ENCODE measurements around the gene SALL4. TPM values are rescaled to one million over a fixed set of nuclear protein-coding genes. Genes with fewer than 3 reads are reported as not detected.

The SALL4 gene
- total RNA-seq, 4 donors from 2014 or later = 0.08 to 0.89 (median 0.59) TPM; not detected in 1

DNA sequence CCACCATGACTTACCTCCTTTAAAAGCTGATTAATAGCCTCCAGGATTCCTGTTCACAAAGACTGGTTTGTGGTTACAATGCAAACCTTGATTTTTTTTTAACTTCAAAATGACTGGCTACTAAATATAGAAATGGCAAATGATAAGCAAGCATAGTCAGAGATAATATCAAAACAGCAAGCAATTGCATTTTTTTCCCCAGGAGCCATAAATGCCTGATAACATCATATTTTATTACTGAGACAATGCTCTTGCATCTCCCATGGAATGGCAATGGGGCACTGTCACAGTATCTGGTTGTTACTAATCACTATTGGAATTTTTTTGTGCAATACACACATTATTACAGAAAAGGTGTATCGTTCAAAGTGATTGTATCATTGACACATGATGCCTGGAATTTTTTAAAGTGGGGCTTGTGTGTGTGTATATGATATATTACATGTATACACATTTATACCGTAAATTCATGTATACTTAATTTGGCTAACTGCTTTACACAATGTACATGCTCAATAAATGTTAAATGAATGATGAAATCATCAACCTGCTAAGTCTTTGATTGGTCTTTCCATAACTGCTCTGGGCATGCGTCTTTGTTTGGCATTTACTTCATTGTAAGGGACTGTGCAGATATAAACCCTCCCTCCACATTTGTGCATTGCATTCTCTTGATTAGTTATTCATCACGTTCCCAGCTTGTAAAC is 980 bp upstream of the SALL4 start:
- H3K9me3 ChIP-seq = no peaks in the 10 kb centered on the region
- peaks cover 42% of the 10 kb centered on the region for H3K27me3 ChIP-seq
- no peaks in the 10 kb centered on the region for H3K36me3 ChIP-seq
- no peak for DNase-seq (ENCODE audit: low spot score in 2 of 2)
- WGBS = 60% methylated on average over 4 of the region's 4 CpGs
- peaks cover 28% of the 10 kb centered on the region for H3K4me1 ChIP-seq
- no peak overlapping the region for H3K27ac ChIP-seq
- TF ChIP-seq POLR2A (IDR thresholded peaks at IDR 0.05) = no peak
- TF ChIP-seq, protein P1, sequence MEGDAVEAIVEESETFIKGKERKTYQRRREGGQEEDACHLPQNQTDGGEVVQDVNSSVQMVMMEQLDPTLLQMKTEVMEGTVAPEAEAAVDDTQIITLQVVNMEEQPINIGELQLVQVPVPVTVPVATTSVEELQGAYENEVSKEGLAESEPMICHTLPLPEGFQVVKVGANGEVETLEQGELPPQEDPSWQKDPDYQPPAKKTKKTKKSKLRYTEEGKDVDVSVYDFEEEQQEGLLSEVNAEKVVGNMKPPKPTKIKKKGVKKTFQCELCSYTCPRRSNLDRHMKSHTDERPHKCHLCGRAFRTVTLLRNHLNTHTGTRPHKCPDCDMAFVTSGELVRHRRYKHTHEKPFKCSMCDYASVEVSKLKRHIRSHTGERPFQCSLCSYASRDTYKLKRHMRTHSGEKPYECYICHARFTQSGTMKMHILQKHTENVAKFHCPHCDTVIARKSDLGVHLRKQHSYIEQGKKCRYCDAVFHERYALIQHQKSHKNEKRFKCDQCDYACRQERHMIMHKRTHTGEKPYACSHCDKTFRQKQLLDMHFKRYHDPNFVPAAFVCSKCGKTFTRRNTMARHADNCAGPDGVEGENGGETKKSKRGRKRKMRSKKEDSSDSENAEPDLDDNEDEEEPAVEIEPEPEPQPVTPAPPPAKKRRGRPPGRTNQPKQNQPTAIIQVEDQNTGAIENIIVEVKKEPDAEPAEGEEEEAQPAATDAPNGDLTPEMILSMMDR (IDR thresholded peaks at IDR 0.05) = no peak
- no peak for TF ChIP-seq EP300 (IDR thresholded peaks at IDR 0.05)
- no peak for TF ChIP-seq POLR2AphosphoS5 (IDR thresholded peaks at IDR 0.05)
- H3K4me3 ChIP-seq = no peak overlapping the region

DNA sequence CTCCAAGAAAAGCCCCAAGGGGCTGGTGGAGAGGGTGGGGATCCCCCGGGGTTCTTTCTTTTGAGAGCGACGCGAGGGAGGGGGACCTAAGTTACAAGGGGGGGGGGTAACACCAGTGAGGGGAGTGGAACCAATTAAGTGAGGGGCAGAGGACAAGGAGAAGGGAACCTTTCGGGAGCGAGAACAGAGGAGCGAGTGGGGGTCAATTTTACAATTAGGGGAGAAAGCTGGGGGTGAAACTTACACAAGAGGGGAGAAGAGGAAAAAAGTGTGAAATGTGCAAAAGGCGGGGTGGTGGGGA is 548 bp downstream of the SALL4 start:
- Histone ChIP-seq H3K4me1 (peaks cover 28% of the 10 kb centered on the region), H3K27ac (no peak overlapping the region), H3K27me3 (peaks cover 42% of the 10 kb centered on the region), H3K36me3 (no peaks in the 10 kb centered on the region), H3K9me3 (no peaks in the 10 kb centered on the region), H3K4me3 (peak overlapping the region; percentile 45)
- TF ChIP-seq POLR2AphosphoS5 (IDR thresholded peaks at IDR 0.05) (no peak), POLR2A (IDR thresholded peaks at IDR 0.05) (no peak), EP300 (IDR thresholded peaks at IDR 0.05) (no peak)
- TF ChIP-seq, protein P1 (IDR thresholded peaks at IDR 0.05) = no peak
- DNase-seq (ENCODE audit: low spot score in 2 of 2) = no peak
- WGBS = 7% methylated on average over 8 of the region's 8 CpGs

DNA sequence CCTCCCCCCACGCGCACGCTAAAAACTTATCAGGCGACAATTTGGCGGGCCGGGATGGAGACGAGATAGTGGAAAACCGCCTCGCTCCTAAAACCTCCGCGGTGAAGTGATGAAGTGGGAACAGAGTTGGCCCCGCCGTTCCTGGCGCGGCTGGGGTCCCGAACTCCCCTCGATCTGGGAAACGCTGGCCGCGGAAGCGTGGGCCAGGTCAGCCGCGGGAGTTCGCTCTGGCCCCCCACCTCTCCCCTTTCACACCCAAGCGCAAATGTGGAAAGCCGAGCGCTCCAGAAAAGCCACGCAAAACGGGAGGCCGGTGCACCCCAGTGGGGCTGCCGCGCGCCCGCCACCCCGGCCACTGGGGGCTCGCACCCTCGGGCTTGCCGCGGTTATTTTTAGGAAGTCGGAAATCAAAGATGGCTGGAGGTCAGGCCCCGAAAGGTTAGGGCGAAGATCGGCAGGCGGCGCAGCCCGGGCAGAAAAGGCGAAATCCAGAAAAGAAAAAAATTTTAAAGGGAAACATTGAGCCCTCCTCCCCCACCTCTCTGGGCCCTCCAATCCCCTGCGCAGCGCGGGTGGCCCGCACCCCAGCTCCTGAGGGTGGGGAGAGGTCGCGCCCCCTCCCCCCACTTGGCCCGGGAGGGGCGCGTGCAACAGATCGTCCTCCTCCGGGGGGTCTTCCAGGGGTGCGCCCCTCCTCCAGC is 1.0 kb downstream of the SALL4 start:
- peak overlapping the region; percentile 45 for H3K4me3 ChIP-seq
- no peak overlapping the region for H3K27ac ChIP-seq
- WGBS = under 1% methylated on average over 43 of the region's 59 CpGs
- H3K27me3 ChIP-seq = peaks cover 42% of the 10 kb centered on the region
- no peak for DNase-seq (ENCODE audit: low spot score in 2 of 2)
- H3K36me3 ChIP-seq = no peaks in the 10 kb centered on the region
- TF ChIP-seq POLR2AphosphoS5 (IDR thresholded peaks at IDR 0.05) (no peak), POLR2A (IDR thresholded peaks at IDR 0.05) (no peak), EP300 (IDR thresholded peaks at IDR 0.05) (no peak)
- TF ChIP-seq, protein P1 (IDR thresholded peaks at IDR 0.05) = no peak
- H3K9me3 ChIP-seq = no peaks in the 10 kb centered on the region
- H3K4me1 ChIP-seq = peaks cover 28% of the 10 kb centered on the region

DNA sequence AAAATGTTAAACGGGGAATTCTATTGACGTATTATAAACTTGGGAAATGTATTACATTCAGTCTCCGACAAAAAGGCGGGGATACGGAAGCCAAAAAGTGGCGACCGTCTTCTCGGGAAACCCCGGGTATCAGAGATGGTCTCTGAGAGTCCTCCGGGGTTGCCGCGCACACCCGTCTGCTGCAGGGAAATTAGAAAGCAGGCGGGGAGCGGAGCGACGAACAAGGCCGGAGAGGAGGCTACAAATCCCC is 1.5 kb downstream of the SALL4 start:
- Histone ChIP-seq H3K4me3 (peak overlapping the region; percentile 45), H3K27ac (no peak overlapping the region), H3K27me3 (peaks cover 42% of the 10 kb centered on the region), H3K9me3 (no peaks in the 10 kb centered on the region), H3K36me3 (no peaks in the 10 kb centered on the region), H3K4me1 (peaks cover 28% of the 10 kb centered on the region)
- no peak for DNase-seq (ENCODE audit: low spot score in 2 of 2)
- TF ChIP-seq EP300 (IDR thresholded peaks at IDR 0.05) (no peak), POLR2A (IDR thresholded peaks at IDR 0.05) (no peak), POLR2AphosphoS5 (IDR thresholded peaks at IDR 0.05) (no peak)
- TF ChIP-seq, protein P1 (IDR thresholded peaks at IDR 0.05) = no peak
- 0% methylated on average over 14 of the region's 18 CpGs for WGBS

DNA sequence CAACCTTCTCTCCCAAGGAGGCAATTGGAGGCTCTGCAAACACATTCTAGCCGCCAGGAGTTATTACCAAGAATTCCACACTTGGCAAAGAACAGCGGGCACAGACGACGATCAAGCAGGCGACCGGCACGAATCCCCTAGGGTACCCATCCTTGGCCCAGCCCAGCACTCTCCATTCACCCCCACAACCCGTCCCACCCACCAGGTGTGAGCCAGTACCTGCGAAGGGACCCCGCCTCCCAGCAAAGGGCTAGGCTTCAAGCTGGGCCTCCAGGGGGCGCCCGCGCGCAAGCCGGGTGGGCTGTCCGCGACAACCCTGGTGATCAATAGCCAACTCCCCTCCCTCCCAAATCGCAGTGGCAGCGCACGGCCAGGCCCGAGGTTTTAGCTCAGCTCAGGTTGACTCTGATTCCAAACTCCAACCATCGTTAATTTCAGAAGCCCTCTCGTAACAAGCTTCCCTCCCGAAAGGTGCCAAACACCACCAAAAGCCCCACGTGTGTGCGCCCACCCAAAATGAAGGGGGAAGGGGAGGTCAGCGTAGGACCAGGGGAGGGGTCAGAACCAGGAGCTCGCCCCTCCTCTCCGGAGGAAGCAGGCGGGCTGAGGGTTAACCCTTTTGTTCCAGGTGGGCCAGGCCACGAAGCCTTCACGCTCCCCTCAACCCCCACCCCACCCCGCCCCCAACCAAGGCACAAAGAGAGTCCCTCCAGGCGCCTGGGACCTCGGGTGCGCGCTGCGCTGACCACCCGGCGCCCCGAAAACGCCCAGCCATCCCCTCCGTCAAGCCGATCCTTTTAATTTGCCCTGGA is 2.1 kb downstream of the SALL4 start:
- WGBS = under 1% methylated on average over 27 of the region's 44 CpGs
- Histone ChIP-seq H3K27ac (no peak overlapping the region), H3K4me3 (peak overlapping the region; percentile 45), H3K4me1 (peaks cover 28% of the 10 kb centered on the region), H3K36me3 (no peaks in the 10 kb centered on the region), H3K9me3 (no peaks in the 10 kb centered on the region), H3K27me3 (peaks cover 42% of the 10 kb centered on the region)
- DNase-seq (ENCODE audit: low spot score in 2 of 2) = peak in 1 of 2 donors; percentile 69
- TF ChIP-seq, protein P1 (IDR thresholded peaks at IDR 0.05) = peak; percentile 30 to 80
- no peak for TF ChIP-seq POLR2A (IDR thresholded peaks at IDR 0.05)
